ENCODE measurements around the gene ATP2A3. TPM values are rescaled to one million over a fixed set of nuclear protein-coding genes. Genes with fewer than 3 reads are reported as not detected.

ATP2A3 gene
- total RNA-seq, 6 experiments from 2014 or later, result 0.05 to 0.12 (median 0.08) TPM

DNA sequence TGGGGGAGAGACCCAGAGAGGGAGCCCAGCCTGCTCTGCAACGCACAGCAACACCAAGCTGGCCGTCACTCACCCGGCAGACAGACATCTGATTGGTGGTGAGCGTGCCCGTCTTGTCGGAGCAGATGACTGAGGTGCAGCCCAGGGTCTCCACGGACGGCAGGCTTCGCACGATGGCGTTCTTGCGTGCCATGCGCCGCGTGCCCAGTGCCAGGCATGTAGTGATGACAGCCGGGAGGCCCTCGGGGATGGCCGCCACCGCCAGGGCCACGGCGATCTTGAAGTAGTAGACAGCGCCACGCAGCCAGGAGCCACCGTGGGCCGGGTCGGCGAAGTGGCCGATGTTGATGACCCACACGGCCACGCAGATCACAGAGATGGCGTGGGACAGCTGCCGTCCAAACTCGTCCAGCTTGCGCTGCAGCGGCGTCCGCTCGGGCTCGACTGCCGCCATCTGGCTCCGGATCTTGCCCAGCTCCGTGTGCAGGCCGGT is 16.9 kb downstream of the ATP2A3 start:
- Mint-ChIP-seq H3K27ac (no peak overlapping the region), H3K4me3 (no peak overlapping the region), H3K4me1 (ENCODE audit: low read depth) (no peaks in the 10 kb centered on the region), H3K9me3 (no peaks in the 10 kb centered on the region), H3K36me3 (ENCODE audit: low read depth) (no peaks in the 10 kb centered on the region), H3K27me3 (ENCODE audit: insufficient read depth) (peaks cover 11% of the 10 kb centered on the region)
- TF ChIP-seq, protein P1, sequence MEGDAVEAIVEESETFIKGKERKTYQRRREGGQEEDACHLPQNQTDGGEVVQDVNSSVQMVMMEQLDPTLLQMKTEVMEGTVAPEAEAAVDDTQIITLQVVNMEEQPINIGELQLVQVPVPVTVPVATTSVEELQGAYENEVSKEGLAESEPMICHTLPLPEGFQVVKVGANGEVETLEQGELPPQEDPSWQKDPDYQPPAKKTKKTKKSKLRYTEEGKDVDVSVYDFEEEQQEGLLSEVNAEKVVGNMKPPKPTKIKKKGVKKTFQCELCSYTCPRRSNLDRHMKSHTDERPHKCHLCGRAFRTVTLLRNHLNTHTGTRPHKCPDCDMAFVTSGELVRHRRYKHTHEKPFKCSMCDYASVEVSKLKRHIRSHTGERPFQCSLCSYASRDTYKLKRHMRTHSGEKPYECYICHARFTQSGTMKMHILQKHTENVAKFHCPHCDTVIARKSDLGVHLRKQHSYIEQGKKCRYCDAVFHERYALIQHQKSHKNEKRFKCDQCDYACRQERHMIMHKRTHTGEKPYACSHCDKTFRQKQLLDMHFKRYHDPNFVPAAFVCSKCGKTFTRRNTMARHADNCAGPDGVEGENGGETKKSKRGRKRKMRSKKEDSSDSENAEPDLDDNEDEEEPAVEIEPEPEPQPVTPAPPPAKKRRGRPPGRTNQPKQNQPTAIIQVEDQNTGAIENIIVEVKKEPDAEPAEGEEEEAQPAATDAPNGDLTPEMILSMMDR (IDR thresholded peaks at IDR 0.05), result no peak
- DNase-seq, result no peak

DNA sequence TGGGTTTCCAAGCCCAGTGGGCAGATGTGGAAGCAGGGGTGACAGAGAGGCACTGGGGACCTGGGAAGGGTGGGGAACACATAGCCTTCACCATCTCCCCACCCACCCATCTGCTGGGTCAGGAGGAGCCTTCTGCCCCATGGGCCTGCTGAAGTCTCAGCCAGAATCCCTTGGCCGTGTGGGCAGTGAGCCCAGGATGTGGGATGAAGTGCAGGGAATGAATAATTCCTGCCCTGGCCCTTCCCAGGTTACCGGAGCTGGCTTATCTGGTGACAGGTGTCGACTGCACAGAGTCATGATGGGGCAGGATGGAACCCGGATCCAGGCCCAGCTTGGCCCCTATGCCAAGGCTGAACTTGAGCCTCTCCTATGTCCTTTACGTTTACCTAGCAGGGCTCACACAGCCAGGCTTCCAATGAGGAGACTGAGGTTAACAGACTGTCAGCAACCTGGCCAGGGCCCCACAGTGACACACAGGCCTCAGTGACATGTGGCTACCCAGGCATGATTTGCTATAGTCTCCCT is 17.5 kb downstream of the ATP2A3 start:
- TF ChIP-seq, protein P1 (IDR thresholded peaks at IDR 0.05), result no peak
- no peak overlapping the region for H3K27ac Mint-ChIP-seq
- no peak overlapping the region for H3K4me3 Mint-ChIP-seq
- H3K9me3 Mint-ChIP-seq, result no peaks in the 10 kb centered on the region
- H3K27me3 Mint-ChIP-seq (ENCODE audit: insufficient read depth), result peaks cover 11% of the 10 kb centered on the region
- H3K4me1 Mint-ChIP-seq (ENCODE audit: low read depth), result no peaks in the 10 kb centered on the region
- DNase-seq, result no peak
- H3K36me3 Mint-ChIP-seq (ENCODE audit: low read depth), result no peaks in the 10 kb centered on the region

DNA sequence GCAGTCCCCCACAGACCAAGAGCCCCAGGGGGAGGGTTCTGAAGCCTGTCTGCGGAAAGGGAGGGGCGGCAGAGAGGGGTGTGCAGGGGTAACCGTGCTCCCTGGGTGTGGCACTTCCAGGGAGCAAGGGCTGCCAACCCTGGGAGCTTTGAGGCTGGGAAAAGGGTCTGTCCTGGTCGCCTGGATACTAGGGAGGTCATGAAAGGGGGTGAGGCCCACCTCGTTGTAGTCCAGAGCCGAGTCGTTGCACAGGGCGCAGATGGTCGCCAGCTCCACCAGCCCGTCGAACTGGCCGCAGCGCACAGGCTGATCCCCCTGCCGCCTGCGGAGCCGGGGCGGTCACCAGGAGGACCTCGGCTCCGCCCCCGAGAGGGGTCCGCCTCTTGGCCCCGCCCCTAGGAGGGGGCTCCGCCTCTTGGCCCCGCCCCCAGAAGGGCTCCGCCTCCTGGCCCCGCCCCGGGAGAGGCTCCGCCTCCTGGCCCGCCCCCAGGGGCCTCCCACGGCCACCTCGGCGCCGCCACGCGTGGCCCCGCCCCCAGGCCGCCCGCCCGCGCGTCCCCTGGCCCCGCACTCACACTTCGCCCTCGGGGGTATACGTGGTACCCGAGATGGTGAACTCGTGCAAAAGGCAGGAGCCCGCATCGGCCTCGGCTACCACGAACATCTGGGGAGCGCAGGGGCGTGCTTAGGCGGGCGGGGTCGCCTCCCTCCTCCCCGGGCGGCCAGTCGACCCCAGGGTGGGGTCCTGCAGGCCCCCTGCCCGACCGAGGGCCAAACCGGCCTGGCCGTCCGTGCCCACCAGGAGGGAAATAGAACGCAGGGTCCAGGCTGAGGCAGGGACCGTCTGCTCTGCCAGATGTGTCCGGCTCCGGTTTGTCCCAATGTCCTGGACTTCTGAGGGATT is 19.5 kb downstream of the ATP2A3 start:
- no peaks in the 10 kb centered on the region for H3K4me1 Mint-ChIP-seq (ENCODE audit: low read depth)
- H3K9me3 Mint-ChIP-seq, result no peaks in the 10 kb centered on the region
- TF ChIP-seq, protein P1 (IDR thresholded peaks at IDR 0.05), result no peak
- H3K36me3 Mint-ChIP-seq (ENCODE audit: low read depth), result no peaks in the 10 kb centered on the region
- no peak for DNase-seq
- H3K4me3 Mint-ChIP-seq, result no peak overlapping the region
- peaks cover 11% of the 10 kb centered on the region for H3K27me3 Mint-ChIP-seq (ENCODE audit: insufficient read depth)
- no peak overlapping the region for H3K27ac Mint-ChIP-seq

DNA sequence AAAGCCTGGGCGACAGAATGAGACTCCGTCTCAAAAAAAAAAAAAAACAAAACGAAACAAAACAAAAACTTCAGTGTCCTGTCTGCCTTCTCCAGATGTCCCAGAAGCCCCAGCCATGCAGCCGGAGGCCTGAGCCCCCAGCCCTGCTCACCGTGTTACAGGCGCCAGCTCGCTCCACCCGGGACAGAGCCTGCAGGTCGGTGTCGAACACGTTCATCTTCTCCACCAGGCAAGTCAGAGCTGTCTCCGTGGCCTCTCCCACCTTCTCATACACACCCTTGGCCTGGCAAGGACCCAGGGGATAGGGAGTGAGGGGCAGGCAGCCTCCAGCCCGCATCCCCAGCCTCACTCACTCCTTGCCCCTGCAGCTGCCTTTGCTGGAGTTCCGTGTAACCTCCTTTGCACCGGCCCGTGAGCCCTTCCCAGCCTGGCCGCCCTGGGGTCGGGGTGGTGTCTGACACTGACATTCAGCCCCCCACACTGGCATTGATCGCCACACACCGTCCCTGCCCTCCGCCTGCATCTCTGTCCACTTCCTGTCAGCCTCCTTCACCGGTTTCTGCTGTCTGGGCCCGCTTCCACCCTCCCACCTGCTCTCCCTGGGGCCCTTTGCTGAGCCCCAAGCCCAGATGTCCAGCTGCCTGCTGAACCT is 20.9 kb downstream of the ATP2A3 start:
- H3K36me3 Mint-ChIP-seq (ENCODE audit: low read depth), result no peaks in the 10 kb centered on the region
- H3K4me1 Mint-ChIP-seq (ENCODE audit: low read depth), result no peaks in the 10 kb centered on the region
- TF ChIP-seq, protein P1 (IDR thresholded peaks at IDR 0.05), result no peak
- no peak overlapping the region for H3K27ac Mint-ChIP-seq
- H3K27me3 Mint-ChIP-seq (ENCODE audit: insufficient read depth), result peaks cover 11% of the 10 kb centered on the region
- no peak for DNase-seq
- no peaks in the 10 kb centered on the region for H3K9me3 Mint-ChIP-seq
- H3K4me3 Mint-ChIP-seq, result no peak overlapping the region

DNA sequence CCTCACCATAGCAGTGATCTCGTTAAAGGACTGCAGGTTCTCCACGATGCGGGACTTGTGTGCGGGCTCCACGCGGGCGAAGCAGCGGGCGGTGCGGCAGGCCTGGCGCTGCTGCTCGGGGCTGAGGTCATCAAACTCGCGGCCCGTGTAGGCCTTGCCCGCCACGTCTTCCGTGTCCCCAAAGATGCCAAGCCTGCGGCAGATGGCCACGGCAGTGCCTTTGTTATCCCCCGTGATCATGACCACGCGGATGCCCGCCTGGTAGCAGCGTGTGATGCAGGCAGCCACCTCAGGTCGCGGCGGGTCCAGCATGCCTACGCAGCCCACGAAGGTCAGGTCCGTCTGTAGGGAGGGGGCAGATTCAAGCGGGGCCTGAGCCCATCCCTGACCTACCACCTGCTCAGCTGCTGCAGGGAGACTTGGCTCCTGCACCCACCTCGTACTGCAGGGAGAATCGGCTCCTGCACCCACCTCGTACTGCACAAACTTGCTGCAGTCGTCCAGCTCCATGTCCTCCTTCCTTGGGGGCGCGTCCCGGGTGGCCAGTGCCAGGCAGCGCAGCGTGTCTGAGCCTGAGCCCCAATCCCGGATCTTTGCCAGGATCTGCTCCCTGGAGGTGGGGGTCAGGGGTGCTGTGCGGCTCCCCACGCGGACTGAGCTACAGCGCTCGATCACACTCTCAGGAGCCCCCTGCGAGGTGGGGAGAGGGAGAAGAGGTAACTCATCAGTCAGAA is 23.1 kb downstream of the ATP2A3 start:
- H3K4me1 Mint-ChIP-seq (ENCODE audit: low read depth), result peaks cover under 1% of the 10 kb centered on the region; the same call in 1 of the 2 replicates
- DNase-seq, result no peak
- no peak overlapping the region for H3K27ac Mint-ChIP-seq
- no peaks in the 10 kb centered on the region for H3K9me3 Mint-ChIP-seq
- peaks cover 17% of the 10 kb centered on the region for H3K27me3 Mint-ChIP-seq (ENCODE audit: insufficient read depth)
- no peak overlapping the region for H3K4me3 Mint-ChIP-seq
- TF ChIP-seq, protein P1 (IDR thresholded peaks at IDR 0.05), result no peak
- no peaks in the 10 kb centered on the region for H3K36me3 Mint-ChIP-seq (ENCODE audit: low read depth)

Measured in HFFc6 (cell line).